HCT116 (cell line): Measurements from ENCODE around the gene CRIP3. TPM values are rescaled to one million over a fixed set of nuclear protein-coding genes. Genes with fewer than 3 reads are reported as not detected.

ENCODE experiments used
- ATAC-seq: fragments of 200-7000 bp; cut with Tn5 transposase; 2 replicates; pipeline ENCODE4 v1.9.1; 2020; ENCODE audit warnings: mild to moderate bottlenecking, moderate library complexity
- BruUV-seq: library from RNA; stranded (reverse); fragments of 400-500 nt; replicated peaks from 2 replicates; lab custom pipeline; 2021; lab: Mats Ljungman, UMichigan
- CTCF ChIA-PET: fragments of 300-600 bp; sonication (Branson Sonifier 250); formaldehyde crosslinking; loops from one replicate; lab custom pipeline; 2021; ENCODE audit warnings: antibody characterized with exemption; lab: Charles Lee
- POLR2A ChIA-PET: fragments of 300-600, 350-600 bp; sonication (Branson Sonifier 250); formaldehyde crosslinking; loops from one replicate; lab custom pipeline; 2021; ENCODE audit warnings: antibody characterized with exemption; lab: Charles Lee
- RAD21 ChIA-PET, 2 experiments: fragments of 300-600 bp; sonication (Branson Sonifier 250); formaldehyde crosslinking; loops; one replicate each; lab custom pipeline; 2023; ENCODE audit warnings: low total read pairs in 2 of 2; ENCODE audit not compliant: uncharacterized antibody in 2 of 2, unreplicated experiment in 2 of 2, low non-redundant PET in 1 of 2; lab: Charles Lee
- DNase-seq: peaks from one replicate; pipeline ENCODE4 v3.0.0-alpha.2; 2010; ENCODE audit warnings: low read depth, low spot score
- H2AFZ ChIP-seq: fragments of 200-600 bp; shearing (Covaris generic), sonication (generic); 2 replicates; pipeline ENCODE4 v1.6.1; 2017; ENCODE audit warnings: low read depth, mixed run types, mixed read lengths, antibody characterized with exemption, low read length; ENCODE audit not compliant: poor library complexity, severe bottlenecking
- H3K27ac ChIP-seq: 2 replicates; pipeline ENCODE4 v1.5.1; 2012; ENCODE audit warnings: low read depth, low read length
- H3K27me3 ChIP-seq: fragments of 200-600 bp; sonication (generic); 2 replicates; pipeline ENCODE4 v1.6.1; 2016; ENCODE audit warnings: mixed run types, low read length, mixed read lengths; ENCODE audit not compliant: insufficient read depth
- H3K36me3 ChIP-seq, 2 experiments: fragments of 200-500 bp in 1 of 2; fragments of 200-600 bp in 1 of 2; sonication (Bioruptor generic) in 1 of 2; sonication (generic) in 1 of 2; 2 replicates each; pipeline versions ENCODE4 v1.5.1 to v1.6.1; 2014 to 2016; ENCODE audit warnings: low read length in 2 of 2, inconsistent platforms in 1 of 2, mixed read lengths in 1 of 2, mixed run types in 1 of 2; ENCODE audit not compliant: insufficient read depth in 2 of 2, control insufficient read depth in 1 of 2
- H3K4me1 ChIP-seq, 2 experiments: fragments of 200-600 bp in 1 of 2; sonication (generic) in 1 of 2; 2 replicates each; pipeline versions ENCODE4 v1.5.1 to v1.6.1; 2012 to 2017; ENCODE audit warnings: low read length in 2 of 2, inconsistent platforms in 1 of 2, mild to moderate bottlenecking in 1 of 2, mixed read lengths in 1 of 2, mixed run types in 1 of 2, moderate library complexity in 1 of 2; ENCODE audit not compliant: insufficient read depth in 2 of 2, control insufficient read depth in 1 of 2
- H3K4me2 ChIP-seq: fragments of 200-600 bp; sonication (generic); 2 replicates; pipeline ENCODE4 v1.6.1; 2017; ENCODE audit warnings: mixed run types, low read length, mixed read lengths
- H3K4me3 ChIP-seq, 2 experiments: fragments of 200-600 bp in 1 of 2; sonication (generic) in 1 of 2; replicated peaks in 1 of 2; 2 replicates each; pipeline ENCODE4 v1.5.1; 2011 to 2016; ENCODE audit warnings: low read length in 2 of 2, control low read depth in 1 of 2, low read depth in 1 of 2, mild to moderate bottlenecking in 1 of 2, mixed read lengths in 1 of 2, mixed run types in 1 of 2
- H3K79me2 ChIP-seq: fragments of 200-600 bp; sonication (generic); 2 replicates; pipeline ENCODE4 v1.6.1; 2017; ENCODE audit warnings: mild to moderate bottlenecking, mixed run types, low read length, moderate library complexity, mixed read lengths; ENCODE audit not compliant: insufficient read depth
- H3K9ac ChIP-seq: fragments of 200-600 bp; sonication (generic); 2 replicates; pipeline ENCODE4 v1.6.1; 2016; ENCODE audit warnings: low read length, mixed read lengths
- H3K9me2 ChIP-seq: fragments of 200-600 bp; sonication (generic), shearing (Covaris generic); 2 replicates; pipeline ENCODE4 v1.6.1; 2017; ENCODE audit warnings: mixed run types, mild to moderate bottlenecking, moderate library complexity; ENCODE audit not compliant: insufficient read depth
- H3K9me3 ChIP-seq, 2 experiments: fragments of 200-500 bp in 1 of 2; fragments of 200-600 bp in 1 of 2; sonication (Bioruptor generic) in 1 of 2; sonication (generic) in 1 of 2; 2 replicates each; pipeline ENCODE4 v1.6.1; 2014 to 2017; ENCODE audit warnings: low read length in 2 of 2, mixed read lengths in 2 of 2, inconsistent platforms in 1 of 2, low read depth in 1 of 2, mild to moderate bottlenecking in 1 of 2, mixed run types in 1 of 2, moderate library complexity in 1 of 2; ENCODE audit not compliant: control insufficient read depth in 1 of 2, insufficient read depth in 1 of 2
- H4K20me1 ChIP-seq: fragments of 200-600 bp; sonication (generic), shearing (Covaris generic); 2 replicates; pipeline ENCODE4 v1.6.1; 2017; ENCODE audit warnings: mixed run types, mild to moderate bottlenecking, moderate library complexity; ENCODE audit not compliant: insufficient read depth
- CBX3 ChIP-seq: IDR thresholded peaks from 2 replicates; pipeline ENCODE4 v1.6.1; 2012; ENCODE audit warnings: low read depth
- CEBPB ChIP-seq: IDR thresholded peaks from 2 replicates; pipeline ENCODE4 v1.6.1; 2012; ENCODE audit warnings: low read depth
- ELF1 ChIP-seq: IDR thresholded peaks from 2 replicates; pipeline ENCODE4 v1.6.1; 2012; ENCODE audit warnings: low read depth, borderline replicate concordance
- EZH2 ChIP-seq: fragments of 200-600 bp; sonication (generic); IDR thresholded peaks from 2 replicates; pipeline ENCODE4 v1.6.1; 2017; ENCODE audit warnings: antibody characterized with exemption, mixed run types
- EZH2phosphoT487 ChIP-seq: fragments of 200-600 bp; IDR thresholded peaks from 2 replicates; pipeline ENCODE4 v1.6.1; 2018; ENCODE audit warnings: antibody characterized with exemption, borderline replicate concordance
- FOSL1 ChIP-seq: IDR thresholded peaks from 2 replicates; pipeline ENCODE4 v1.6.1; 2012; ENCODE audit warnings: low read depth
- JUND ChIP-seq: IDR thresholded peaks from 2 replicates; pipeline ENCODE4 v1.6.1; 2012
- POLR2A ChIP-seq: IDR thresholded peaks from 2 replicates; pipeline ENCODE4 v1.7.0; 2011; ENCODE audit warnings: borderline replicate concordance; ENCODE audit not compliant: insufficient read depth, insufficient read length; ENCODE audit errors: extremely low read depth
- POLR2AphosphoS5 ChIP-seq: IDR thresholded peaks from 2 replicates; pipeline ENCODE4 v1.6.1; 2011; ENCODE audit warnings: mild to moderate bottlenecking, low read depth, low read length, moderate library complexity
- SRF ChIP-seq: IDR thresholded peaks from 2 replicates; pipeline ENCODE4 v1.6.1; 2012; ENCODE audit warnings: low read depth
- ZFX ChIP-seq: fragments of 450-650 bp; IDR thresholded peaks from 2 replicates; pipeline ENCODE4 v1.6.1; 2017
- ZNF274 ChIP-seq: fragments of 200-500 bp; sonication (Bioruptor generic); IDR thresholded peaks from 2 replicates; pipeline ENCODE4 v1.6.1; 2014; ENCODE audit warnings: mild to moderate bottlenecking, low read depth, low read length, inconsistent platforms
- intact Hi-C: fragments of 100-400 bp; cut with micrococcal nuclease; formaldehyde crosslinking; loops from 2 replicates; pipeline ENCODE4 v1.10.0; 2022
- total RNA-seq: library from RNA; stranded (reverse); gene quantifications from one replicate; pipeline ENCODE4 v1.2.1, GENCODE V29; 2021; ENCODE audit not compliant: unreplicated experiment
- TF ChIP-seq, protein P1 (sequence below): IDR thresholded peaks from 2 replicates; pipeline ENCODE4 v1.6.1; 2012; ENCODE audit warnings: low read depth
- TF ChIP-seq, protein P2 (sequence below): IDR thresholded peaks from 2 replicates; pipeline ENCODE4 v1.6.1; 2012
- TF ChIP-seq, protein P3 (sequence below): IDR thresholded peaks from 2 replicates; pipeline ENCODE4 v1.6.1; 2011; ENCODE audit warnings: mild to moderate bottlenecking, low read length, moderate library complexity; ENCODE audit not compliant: insufficient replicate concordance; ENCODE audit errors: extremely low read depth

Gene CRIP3
- total RNA-seq, 1 experiment from 2014 or later: not detected

DNA sequence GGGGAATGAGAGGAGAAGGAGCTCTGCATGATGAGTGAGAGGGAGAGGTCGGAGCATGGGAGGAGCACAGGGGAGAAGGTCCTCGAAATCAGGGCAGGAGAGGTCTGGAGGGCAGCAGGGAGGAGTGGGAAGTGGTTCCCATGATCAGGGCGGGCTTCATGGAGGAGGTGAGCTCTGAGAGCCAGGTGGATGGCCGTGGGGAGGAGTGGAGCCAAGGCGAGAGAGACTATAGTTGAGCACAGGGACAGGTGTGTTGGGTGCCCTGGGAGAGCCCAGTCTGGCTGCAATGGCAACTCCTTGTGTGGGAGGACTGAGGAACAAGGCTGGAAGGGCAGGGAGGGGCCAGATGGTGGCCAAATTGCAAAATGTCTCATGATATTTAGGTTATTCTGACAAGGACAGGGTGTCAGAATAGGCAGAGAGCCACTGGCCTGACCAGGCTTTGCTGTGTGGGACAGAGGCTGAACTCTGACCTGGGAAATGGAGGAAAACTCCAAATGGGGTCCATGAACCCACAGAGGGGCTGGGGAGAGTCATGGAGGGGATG lies 44.0 kb downstream of the CRIP3 start (continued):
- TF ChIP-seq EZH2phosphoT487 (no peak), ZNF274 (no peak), CEBPB (no peak), ZFX (no peak), FOSL1 (no peak), JUND (no peak)
- TF ChIP-seq, protein P1, sequence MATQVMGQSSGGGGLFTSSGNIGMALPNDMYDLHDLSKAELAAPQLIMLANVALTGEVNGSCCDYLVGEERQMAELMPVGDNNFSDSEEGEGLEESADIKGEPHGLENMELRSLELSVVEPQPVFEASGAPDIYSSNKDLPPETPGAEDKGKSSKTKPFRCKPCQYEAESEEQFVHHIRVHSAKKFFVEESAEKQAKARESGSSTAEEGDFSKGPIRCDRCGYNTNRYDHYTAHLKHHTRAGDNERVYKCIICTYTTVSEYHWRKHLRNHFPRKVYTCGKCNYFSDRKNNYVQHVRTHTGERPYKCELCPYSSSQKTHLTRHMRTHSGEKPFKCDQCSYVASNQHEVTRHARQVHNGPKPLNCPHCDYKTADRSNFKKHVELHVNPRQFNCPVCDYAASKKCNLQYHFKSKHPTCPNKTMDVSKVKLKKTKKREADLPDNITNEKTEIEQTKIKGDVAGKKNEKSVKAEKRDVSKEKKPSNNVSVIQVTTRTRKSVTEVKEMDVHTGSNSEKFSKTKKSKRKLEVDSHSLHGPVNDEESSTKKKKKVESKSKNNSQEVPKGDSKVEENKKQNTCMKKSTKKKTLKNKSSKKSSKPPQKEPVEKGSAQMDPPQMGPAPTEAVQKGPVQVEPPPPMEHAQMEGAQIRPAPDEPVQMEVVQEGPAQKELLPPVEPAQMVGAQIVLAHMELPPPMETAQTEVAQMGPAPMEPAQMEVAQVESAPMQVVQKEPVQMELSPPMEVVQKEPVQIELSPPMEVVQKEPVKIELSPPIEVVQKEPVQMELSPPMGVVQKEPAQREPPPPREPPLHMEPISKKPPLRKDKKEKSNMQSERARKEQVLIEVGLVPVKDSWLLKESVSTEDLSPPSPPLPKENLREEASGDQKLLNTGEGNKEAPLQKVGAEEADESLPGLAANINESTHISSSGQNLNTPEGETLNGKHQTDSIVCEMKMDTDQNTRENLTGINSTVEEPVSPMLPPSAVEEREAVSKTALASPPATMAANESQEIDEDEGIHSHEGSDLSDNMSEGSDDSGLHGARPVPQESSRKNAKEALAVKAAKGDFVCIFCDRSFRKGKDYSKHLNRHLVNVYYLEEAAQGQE: no peak

DNA sequence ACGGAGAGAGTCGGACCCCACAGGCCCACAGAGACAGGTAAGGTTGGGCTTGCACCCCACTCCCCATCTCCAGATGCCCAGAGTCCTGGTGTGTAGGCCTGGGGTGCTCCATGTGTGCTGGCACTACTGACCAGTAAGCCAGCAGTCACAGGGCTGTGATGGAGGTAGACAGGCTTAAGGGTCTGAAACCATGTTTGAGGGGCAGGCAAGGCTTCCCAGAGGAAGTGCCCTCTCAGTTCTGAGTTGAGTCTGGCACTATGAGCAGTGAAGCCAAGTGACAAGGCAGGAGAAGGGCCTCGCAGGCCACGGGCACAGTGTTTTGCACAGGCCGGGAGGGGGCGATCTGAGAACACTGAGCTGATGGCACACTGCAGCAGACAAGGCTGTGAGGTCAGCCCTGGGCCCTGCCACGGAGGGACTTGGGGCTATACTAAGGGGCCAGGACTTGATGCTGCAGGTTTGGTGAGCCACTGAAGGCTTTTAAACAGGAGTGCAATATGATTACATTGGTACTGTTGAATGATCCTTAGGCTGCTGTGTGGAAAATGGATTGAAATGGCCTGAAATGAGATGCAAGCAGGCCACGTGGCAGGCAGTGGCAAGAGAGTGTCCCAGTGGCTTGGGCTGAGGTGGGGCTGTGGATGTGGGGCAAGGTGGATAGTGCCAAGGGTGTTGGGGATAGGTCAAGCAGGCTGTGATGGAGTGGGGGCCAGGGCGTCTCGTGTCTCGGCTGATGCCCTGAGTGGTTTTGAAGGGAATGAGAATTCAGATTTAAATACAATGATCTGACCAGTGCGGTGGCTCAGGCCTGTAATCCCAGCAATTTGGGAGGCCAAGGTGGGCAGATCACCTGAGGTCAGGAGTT lies 45.1 kb downstream of the CRIP3 start:
- POLR2A ChIA-PET: no interaction called here
- H4K20me1 ChIP-seq: no peaks in the 10 kb centered on the region
- no peaks in the 10 kb centered on the region for H3K27me3 ChIP-seq
- peak; percentile 99 for ATAC-seq
- H2AFZ ChIP-seq: peak overlapping the region; percentile 90
- no peaks in the 10 kb centered on the region for H3K4me1 ChIP-seq
- intact Hi-C loops: loop anchor here (1.0 kb wide), 3 partner anchors 71 to 243 kb away; no protein-coding TSS in a partner anchor
- peak; percentile 51 for DNase-seq
- H3K4me3 ChIP-seq: no peak overlapping the region
- H3K9me3 ChIP-seq: no peaks in the 10 kb centered on the region
- no peak overlapping the region for H3K4me2 ChIP-seq
- RAD21 ChIA-PET: interaction anchor here in 1 of 2 experiments (1.1 to 1.3 kb wide), 2 partner anchors 71 to 233 kb away, joined by 3 read pairs; no protein-coding TSS in a partner anchor
- H3K36me3 ChIP-seq: no peaks in the 10 kb centered on the region
- no peaks in the 10 kb centered on the region for H3K79me2 ChIP-seq
- BruUV-seq: no TSS peak
- no peak overlapping the region for H3K9ac ChIP-seq
- H3K27ac ChIP-seq: no peak overlapping the region
- H3K9me2 ChIP-seq: no peaks in the 10 kb centered on the region
- CTCF ChIA-PET: interaction anchor here (0.6 to 3.8 kb wide), 12 partner anchors 9 to 243 kb away, joined by 3 to 23 read pairs (median 4); partner anchors contain the start of genes DNPH1 and ZNF318
- TF ChIP-seq ZFX (no peak), FOSL1 (no peak), SRF (no peak), EZH2 (no peak), ELF1 (no peak), POLR2AphosphoS5 (0 out of 2 replicates have a peak, but pooled peaks have one; percentile 17), POLR2A (no peak), CEBPB (no peak), CBX3 (no peak)
- TF ChIP-seq, protein P2, sequence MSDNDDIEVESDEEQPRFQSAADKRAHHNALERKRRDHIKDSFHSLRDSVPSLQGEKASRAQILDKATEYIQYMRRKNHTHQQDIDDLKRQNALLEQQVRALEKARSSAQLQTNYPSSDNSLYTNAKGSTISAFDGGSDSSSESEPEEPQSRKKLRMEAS: no peak
- TF ChIP-seq, protein P3, sequence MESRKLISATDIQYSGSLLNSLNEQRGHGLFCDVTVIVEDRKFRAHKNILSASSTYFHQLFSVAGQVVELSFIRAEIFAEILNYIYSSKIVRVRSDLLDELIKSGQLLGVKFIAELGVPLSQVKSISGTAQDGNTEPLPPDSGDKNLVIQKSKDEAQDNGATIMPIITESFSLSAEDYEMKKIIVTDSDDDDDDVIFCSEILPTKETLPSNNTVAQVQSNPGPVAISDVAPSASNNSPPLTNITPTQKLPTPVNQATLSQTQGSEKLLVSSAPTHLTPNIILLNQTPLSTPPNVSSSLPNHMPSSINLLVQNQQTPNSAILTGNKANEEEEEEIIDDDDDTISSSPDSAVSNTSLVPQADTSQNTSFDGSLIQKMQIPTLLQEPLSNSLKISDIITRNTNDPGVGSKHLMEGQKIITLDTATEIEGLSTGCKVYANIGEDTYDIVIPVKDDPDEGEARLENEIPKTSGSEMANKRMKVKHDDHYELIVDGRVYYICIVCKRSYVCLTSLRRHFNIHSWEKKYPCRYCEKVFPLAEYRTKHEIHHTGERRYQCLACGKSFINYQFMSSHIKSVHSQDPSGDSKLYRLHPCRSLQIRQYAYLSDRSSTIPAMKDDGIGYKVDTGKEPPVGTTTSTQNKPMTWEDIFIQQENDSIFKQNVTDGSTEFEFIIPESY: no peak
